Measurements from ENCODE around the gene GREB1L.

The GREB1L gene

DNA sequence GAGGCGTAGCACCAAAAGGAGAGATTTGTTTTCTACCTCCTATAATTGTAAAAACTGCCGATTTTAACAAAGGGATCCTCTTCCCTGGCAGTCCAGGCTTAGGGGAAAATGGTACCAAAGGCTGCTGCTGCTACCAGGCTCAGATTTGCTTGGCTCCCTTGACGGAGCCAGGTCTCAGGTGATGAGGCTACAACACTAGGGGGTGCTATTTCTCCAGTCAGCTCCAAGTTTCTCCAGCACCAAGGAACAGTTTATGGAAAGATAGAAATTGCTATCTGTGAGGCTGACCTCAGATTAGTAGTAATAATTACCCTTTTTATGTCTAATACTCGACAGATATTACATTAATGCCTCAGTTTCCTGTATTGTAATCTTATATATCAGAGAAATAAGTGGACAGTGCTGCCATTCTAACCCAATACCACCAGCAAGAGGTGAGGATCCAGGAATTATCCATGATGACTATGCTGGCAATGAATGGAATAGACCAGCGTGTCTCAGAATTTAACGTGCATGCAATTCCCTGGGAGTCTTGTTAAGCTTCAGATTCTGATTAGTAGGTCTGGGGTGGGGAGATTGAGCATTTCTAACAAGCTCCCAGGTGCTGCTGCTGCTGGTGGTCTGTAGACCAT, 247.2 kb downstream of the GREB1L start:
- DNase-seq (ENCODE audit: low spot score) = peak; percentile 72

- DNase-seq (ENCODE audit: low spot score) = no peak
Measured at GRCh38 chr18:21489919-21490495, 248.0 kb downstream of the GREB1L start.

DNA sequence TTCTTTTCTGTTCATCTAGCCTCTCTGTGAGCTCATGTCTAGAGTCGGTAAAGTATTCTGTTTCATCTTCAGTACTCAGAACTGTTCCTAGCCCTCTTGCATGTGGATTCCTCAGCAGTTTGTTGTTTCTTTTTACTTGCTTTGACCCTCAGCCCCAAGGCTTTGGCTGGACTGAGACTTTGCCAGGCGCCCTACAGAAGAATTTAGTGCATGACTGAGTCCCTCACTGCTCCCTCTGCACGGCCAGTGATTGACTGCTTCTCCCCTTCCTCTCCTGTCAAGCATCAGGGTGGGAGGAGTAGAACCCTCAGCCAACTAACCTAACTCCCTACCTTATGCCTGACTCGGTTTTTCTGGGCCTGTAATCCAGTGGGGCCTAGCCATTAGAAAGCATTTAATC, 248.7 kb downstream of the GREB1L start:
- DNase-seq (ENCODE audit: low spot score) = no peak

DNA sequence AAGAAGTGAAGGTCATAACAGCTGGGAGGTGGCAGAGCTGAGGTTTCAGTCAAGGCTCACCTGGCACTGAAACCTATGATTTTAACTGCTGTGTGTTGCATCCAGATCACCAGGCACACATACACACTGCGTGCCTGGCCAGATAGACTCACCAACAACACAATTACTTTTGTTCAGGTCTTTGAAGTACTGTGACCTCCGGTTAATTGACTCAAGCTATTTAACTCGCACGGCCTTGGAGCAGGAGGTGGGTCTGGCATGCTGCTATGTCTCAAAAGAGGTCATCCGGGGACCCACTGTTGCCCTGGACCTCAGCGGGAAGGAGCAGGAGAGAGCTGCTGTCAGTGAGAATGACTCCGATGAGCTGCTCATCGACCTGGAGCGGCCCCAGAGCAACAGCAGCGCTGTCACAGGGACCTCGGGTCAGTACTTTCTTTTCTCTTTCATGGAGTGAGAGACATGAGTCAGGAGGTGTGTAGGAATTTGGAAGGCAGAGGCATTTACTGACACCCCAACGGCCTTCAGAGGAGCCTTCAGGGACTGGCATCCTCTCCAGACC, 254.3 kb downstream of the GREB1L start:
- DNase-seq (ENCODE audit: low spot score) = no peak

GRCh38 chr18:21499997-21500396, 258.0 kb downstream of the GREB1L start:
- no peak for DNase-seq (ENCODE audit: low spot score)

DNA sequence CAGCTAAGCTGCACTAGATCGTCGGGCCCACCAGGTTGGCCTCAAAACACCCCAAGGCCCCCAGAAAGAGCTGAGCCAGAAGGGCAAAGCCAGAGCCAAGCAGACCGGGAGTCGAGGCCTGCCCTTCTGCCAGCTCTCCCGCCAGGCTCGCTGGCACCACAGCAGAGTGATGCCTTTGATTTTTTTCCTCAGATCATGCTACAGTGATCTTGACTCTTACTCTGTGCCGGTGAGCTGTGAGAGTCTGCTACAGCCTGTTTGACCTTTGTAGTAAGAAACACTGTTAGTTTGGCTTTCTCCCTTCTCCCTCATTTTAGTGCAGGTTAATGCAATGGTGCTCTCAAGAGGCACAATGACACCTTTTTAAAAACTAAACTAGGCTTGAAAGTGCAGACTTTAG, 260.6 kb downstream of the GREB1L start:
- DNase-seq (ENCODE audit: low spot score) = no peak

DNA sequence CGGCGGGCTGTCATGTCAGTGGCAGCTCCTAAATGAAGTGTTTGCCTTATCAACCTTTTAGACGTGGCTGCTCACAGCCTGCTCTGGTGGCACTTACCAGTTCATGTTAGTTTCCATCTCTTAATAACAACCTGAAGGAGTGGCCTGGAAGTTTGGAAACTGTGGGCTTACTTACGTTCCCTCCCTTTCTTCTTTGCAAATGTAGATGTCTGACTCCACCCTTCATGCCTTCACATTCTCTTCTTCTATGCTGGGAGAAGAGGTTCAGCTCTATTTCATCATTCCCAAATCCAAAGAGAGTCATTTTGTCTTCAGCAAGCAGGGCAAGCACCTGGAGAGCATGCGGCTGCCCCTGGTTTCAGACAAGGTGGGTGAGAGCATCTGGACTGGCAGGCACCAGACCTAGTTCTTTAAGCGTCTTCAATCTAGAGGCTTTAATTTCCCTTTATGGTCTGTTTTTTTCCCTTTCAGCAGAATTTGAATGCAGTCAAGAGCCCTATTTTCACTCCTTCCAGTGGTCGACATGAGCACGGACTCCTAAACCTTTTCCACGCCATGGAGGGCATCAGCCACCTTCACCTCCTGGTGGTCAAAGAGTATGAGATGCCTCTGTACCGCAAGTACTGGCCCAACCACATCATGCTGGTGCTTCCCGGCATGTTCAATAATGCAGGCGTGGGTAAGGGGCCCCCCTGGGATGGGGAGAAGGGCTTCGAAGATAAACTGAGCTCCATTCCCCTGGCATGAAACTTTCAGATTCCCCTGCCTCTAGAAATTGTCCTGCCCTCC, 266.1 kb downstream of the GREB1L start:
- no peak for DNase-seq (ENCODE audit: low spot score)

GRCh38 chr18:21509062-21509461, 267.0 kb downstream of the GREB1L start:
- DNase-seq (ENCODE audit: low spot score) = no peak

GRCh38 chr18:21513292-21513691, 271.3 kb downstream of the GREB1L start:
- peak; percentile 27 for DNase-seq (ENCODE audit: low spot score)

DNA sequence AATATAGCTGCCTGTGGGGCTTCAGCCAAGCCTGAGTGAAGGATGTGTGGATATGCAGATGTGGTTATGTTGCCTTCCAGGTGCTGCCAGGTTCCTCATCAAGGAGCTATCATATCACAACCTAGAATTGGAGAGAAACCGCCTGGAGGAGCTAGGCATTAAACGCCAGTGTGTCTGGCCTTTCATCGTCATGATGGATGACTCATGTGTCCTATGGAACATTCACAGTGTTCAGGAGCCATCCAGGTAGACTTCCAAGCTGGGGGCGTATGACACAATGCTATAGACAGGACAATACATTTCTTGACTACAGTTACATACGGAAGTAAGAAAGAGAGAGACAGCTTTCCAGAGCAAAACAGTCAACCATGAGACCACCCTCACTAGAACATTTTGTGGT, 271.7 kb downstream of the GREB1L start:
- no peak for DNase-seq (ENCODE audit: low spot score)

GRCh38 chr18:21522530-21522929, 280.5 kb downstream of the GREB1L start:
- no peak for DNase-seq (ENCODE audit: low spot score)

- no peak for DNase-seq (ENCODE audit: low spot score)
Measured at GRCh38 chr18:21525916-21526315, 283.9 kb downstream of the GREB1L start.

DNA sequence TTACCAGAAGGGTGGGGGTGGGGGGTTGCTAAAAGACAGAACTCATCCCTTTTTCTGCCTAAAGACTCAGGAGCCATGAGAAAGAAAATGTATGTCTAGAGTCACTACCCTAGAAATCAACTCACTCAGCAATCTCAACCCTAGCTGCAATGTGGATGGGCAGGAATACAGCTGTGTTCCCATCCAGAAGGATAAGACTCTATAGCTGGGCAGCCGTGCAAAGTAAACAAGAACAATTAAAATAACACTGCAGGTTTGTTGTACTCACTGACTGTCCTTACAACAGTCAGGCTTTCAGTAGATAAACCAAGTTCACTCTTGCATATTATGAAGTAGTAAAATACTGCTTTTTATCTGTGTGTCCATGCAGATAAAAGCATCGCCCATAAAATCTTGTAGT, 284.4 kb downstream of the GREB1L start:
- DNase-seq (ENCODE audit: low spot score) = no peak

GRCh38 chr18:21534327-21534726, 292.3 kb downstream of the GREB1L start:
- no peak for DNase-seq (ENCODE audit: low spot score)

DNA sequence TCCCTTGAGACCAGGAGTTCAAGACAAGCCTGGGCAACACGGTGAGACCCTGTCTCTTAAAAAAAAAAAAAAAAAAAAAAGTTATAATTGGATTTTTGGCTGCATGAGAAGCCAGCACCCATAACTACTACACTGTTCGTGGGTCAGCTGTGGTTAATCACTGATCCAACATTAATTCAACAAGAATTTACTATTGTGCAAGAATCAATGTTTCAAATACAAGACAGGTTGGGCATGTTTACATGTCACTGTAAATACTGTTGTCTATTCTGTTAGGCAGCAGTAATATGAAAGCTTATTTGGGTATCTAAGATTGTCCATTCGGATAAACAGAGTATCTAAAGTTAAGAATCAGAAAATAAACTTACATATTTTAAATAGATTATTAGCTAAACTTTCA, 296.2 kb downstream of the GREB1L start:
- no peak for DNase-seq (ENCODE audit: low spot score)

GRCh38 chr18:21546423-21546822, 304.4 kb downstream of the GREB1L start:
- no peak for DNase-seq (ENCODE audit: low spot score)

GRCh38 chr18:21548647-21549046, 306.6 kb downstream of the GREB1L start:
- no peak for DNase-seq (ENCODE audit: low spot score)

DNA sequence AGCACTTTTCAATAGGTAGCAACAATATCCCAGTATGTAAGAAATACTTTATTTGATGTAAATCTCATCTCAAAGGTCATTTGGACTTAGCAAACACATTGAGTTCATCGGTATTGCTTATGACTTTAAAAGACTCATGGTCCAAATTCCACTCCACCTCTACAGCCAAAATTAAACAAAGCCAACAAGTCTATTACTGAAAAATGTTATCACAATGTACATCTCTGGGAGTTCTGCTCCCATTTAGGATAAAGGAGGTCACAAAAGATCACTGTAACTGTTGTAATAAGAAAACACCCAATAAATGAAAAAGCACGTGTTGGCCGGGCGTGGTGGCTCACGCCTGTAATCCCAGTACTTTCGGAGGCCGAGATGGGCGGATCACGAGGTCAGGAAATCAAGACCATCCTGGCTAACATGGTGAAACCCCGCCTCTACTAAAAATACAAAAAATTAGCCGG, 308.5 kb downstream of the GREB1L start:
- DNase-seq (ENCODE audit: low spot score) = no peak

- no peak for DNase-seq (ENCODE audit: low spot score)
Measured at GRCh38 chr18:21557607-21558253, 315.7 kb downstream of the GREB1L start.

- no peak for DNase-seq (ENCODE audit: low spot score)
Measured at GRCh38 chr18:21559195-21559594, 317.2 kb downstream of the GREB1L start.

DNA sequence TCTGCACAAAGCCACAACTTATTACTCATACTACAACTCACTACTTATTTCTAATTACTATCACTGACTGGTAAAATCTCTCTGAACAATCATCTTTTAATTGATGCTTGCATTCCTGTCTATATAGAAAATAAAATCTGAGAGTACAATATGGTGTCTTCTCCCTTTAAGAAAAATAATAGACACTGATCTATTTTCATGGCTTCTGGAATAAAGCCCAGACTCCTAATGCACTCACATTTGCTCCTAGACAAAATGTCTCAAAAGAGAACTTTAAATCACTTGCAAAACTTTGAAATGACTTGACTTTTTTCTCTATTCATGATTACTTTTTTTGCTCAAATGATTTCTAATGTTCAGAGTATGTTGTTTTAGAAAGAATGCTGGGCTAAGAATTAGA, 329.7 kb downstream of the GREB1L start:
- DNase-seq (ENCODE audit: low spot score) = peak; percentile 13
